Liver (tissue), 3 donors: ENCODE measurements around the gene EFHD1.

Experiments
- CTCF ChIP-seq: fragments of 150-350 bp; IDR thresholded peaks from 2 replicates; pipeline ENCODE4 v1.5.1; 2017; ENCODE audit warnings: improper control_type of control experiment, low read depth, low read length; ENCODE audit not compliant: missing input control
- GABPA ChIP-seq, 2 donors: IDR thresholded peaks in 1 of 2; conservative IDR thresholded peaks in 1 of 2; 2 replicates each; pipeline ENCODE4 v1.6.1; 2016; ENCODE audit warnings: antibody characterized with exemption in 2 of 2, mild to moderate bottlenecking in 1 of 2, moderate library complexity in 1 of 2
- HNF4G ChIP-seq: IDR thresholded peaks from 2 replicates; pipeline ENCODE4 v1.6.1; 2016; ENCODE audit warnings: antibody characterized with exemption
- MAX ChIP-seq: IDR thresholded peaks from 2 replicates; pipeline ENCODE4 v1.6.1; 2016; ENCODE audit warnings: antibody characterized with exemption
- REST ChIP-seq: IDR thresholded peaks from 2 replicates; pipeline ENCODE4 v1.6.1; 2016; ENCODE audit warnings: antibody characterized with exemption, mild to moderate bottlenecking
- RXRA ChIP-seq, 2 donors: IDR thresholded peaks; 2 replicates each; pipeline ENCODE4 v1.6.1; 2017 to 2018; ENCODE audit warnings: antibody characterized with exemption in 2 of 2, mild to moderate bottlenecking in 1 of 2
- TAF1 ChIP-seq: conservative IDR thresholded peaks from 2 replicates; pipeline ENCODE4 v1.6.1; 2016; ENCODE audit warnings: antibody characterized with exemption, mild to moderate bottlenecking
- YY1 ChIP-seq: IDR thresholded peaks from 2 replicates; pipeline ENCODE4 v1.6.1; 2016; ENCODE audit warnings: antibody characterized with exemption, mild to moderate bottlenecking
- ZBTB33 ChIP-seq: IDR thresholded peaks from 2 replicates; pipeline ENCODE4 v1.6.1; 2016; ENCODE audit warnings: antibody characterized with exemption
- donor health status: healthy.
- donor health status: healthy.

GRCh38 chr2:232689152-232689910 lies 55.9 kb downstream of the EFHD1 start:
- TF ChIP-seq CTCF (no peak), YY1 (no peak), ZBTB33 (no peak), TAF1 (no peak), RXRA (IDR thresholded peaks at IDR 0.05) (no peak), MAX (no peak), REST (no peak), HNF4G (no peak), GABPA (IDR thresholded peaks at IDR 0.05 in 1 of 2, conservative IDR thresholded peaks at IDR 0.05 in 1 of 2) (no peak)
